Transverse colon (tissue), 4 donors: ENCODE measurements around the gene CD24.
A peak's percentile ranks its signal among the peaks of the same experiment; 100 is the strongest.
"Not testable (repeated sequence)": the region's sequence is repeated elsewhere in the genome, so short reads cannot be mapped to it uniquely, and the experiment has no call there.

Source experiments
- CTCF ChIP-seq, 5 experiments: fragments of 200-600 bp in 3 of 5; fragments of 450-650 bp in 2 of 5; sonication (generic) in 3 of 5; IDR thresholded peaks; 1 replicate in 2 of 5; 2 replicates in 3 of 5; pipeline ENCODE4 v1.5.1; 2016 to 2017; ENCODE audit warnings: antibody characterized with exemption in 5 of 5, inconsistent platforms in 3 of 5, mild to moderate bottlenecking in 2 of 5, moderate library complexity in 1 of 5
- EP300 ChIP-seq: sonication (generic); formaldehyde crosslinking; IDR thresholded peaks from one replicate; pipeline ENCODE4 v1.6.1; 2017; ENCODE audit warnings: antibody characterized with exemption, low read depth
- POLR2A ChIP-seq: fragments of 450-650 bp; IDR thresholded peaks from one replicate; pipeline ENCODE4 v1.6.1; 2016; ENCODE audit warnings: antibody characterized with exemption, mild to moderate bottlenecking, moderate library complexity
- POLR2AphosphoS5 ChIP-seq, 3 donors: sonication (generic); formaldehyde crosslinking; IDR thresholded peaks; one replicate each; pipeline ENCODE4 v1.6.1; 2016; ENCODE audit warnings: antibody characterized with exemption in 3 of 3

GRCh38 chr6:106970769-106971168 is 3.8 kb downstream of the CD24 start:
- TF ChIP-seq CTCF (IDR thresholded peaks at IDR 0.05); POLR2A; EP300: not testable (repeated sequence)
- TF ChIP-seq POLR2AphosphoS5 (IDR thresholded peaks at IDR 0.05), result peak in 1 of 3 donors; percentile 67
